HCT116 (cell line): Measurements from ENCODE around the gene ELK3.
"Not testable (repeated sequence)": the region's sequence is repeated elsewhere in the genome, so short reads cannot be mapped to it uniquely, and the experiment has no call there.

Experiments
- CBX3 ChIP-seq: IDR thresholded peaks from 2 replicates; pipeline ENCODE4 v1.6.1; 2012; ENCODE audit warnings: low read depth
- CTCF ChIP-seq, 3 experiments: fragments of 200-600 bp in 1 of 3; sonication (generic) in 1 of 3; IDR thresholded peaks in 2 of 3; conservative IDR thresholded peaks in 1 of 3; 2 replicates each; pipeline ENCODE4 v1.5.1; 2012 to 2017; ENCODE audit warnings: low read depth in 2 of 3, low read length in 2 of 3, antibody characterized with exemption in 1 of 3, borderline replicate concordance in 1 of 3, control low read depth in 1 of 3, mild to moderate bottlenecking in 1 of 3, mixed read lengths in 1 of 3, mixed run types in 1 of 3, moderate library complexity in 1 of 3; ENCODE audit not compliant: insufficient read depth in 1 of 3
- EGR1 ChIP-seq: IDR thresholded peaks from 2 replicates; pipeline ENCODE4 v1.6.1; 2012; ENCODE audit warnings: low read depth
- EZH2 ChIP-seq: fragments of 200-600 bp; sonication (generic); IDR thresholded peaks from 2 replicates; pipeline ENCODE4 v1.6.1; 2017; ENCODE audit warnings: antibody characterized with exemption, mixed run types
- FOSL1 ChIP-seq: IDR thresholded peaks from 2 replicates; pipeline ENCODE4 v1.6.1; 2012; ENCODE audit warnings: low read depth
- JUND ChIP-seq: IDR thresholded peaks from 2 replicates; pipeline ENCODE4 v1.6.1; 2012
- MAX ChIP-seq: IDR thresholded peaks from 2 replicates; pipeline ENCODE4 v1.6.1; 2012
- POLR2A ChIP-seq: IDR thresholded peaks from 2 replicates; pipeline ENCODE4 v1.7.0; 2011; ENCODE audit warnings: borderline replicate concordance; ENCODE audit not compliant: insufficient read depth, insufficient read length; ENCODE audit errors: extremely low read depth
- POLR2AphosphoS5 ChIP-seq: IDR thresholded peaks from 2 replicates; pipeline ENCODE4 v1.6.1; 2011; ENCODE audit warnings: mild to moderate bottlenecking, low read depth, low read length, moderate library complexity
- RAD21 ChIP-seq: IDR thresholded peaks from 2 replicates; pipeline ENCODE4 v1.6.1; 2012; ENCODE audit warnings: low read depth, mild to moderate bottlenecking
- REST ChIP-seq: IDR thresholded peaks from 2 replicates; pipeline ENCODE4 v1.6.1; 2012; ENCODE audit warnings: low read depth
- SP1 ChIP-seq: IDR thresholded peaks from 2 replicates; pipeline ENCODE4 v1.6.1; 2012; ENCODE audit warnings: low read depth
- ZBTB33 ChIP-seq: IDR thresholded peaks from 2 replicates; pipeline ENCODE4 v1.6.1; 2011; ENCODE audit warnings: mild to moderate bottlenecking, low read length, moderate library complexity; ENCODE audit not compliant: insufficient replicate concordance; ENCODE audit errors: extremely low read depth
- ZNF274 ChIP-seq: fragments of 200-500 bp; sonication (Bioruptor generic); IDR thresholded peaks from 2 replicates; pipeline ENCODE4 v1.6.1; 2014; ENCODE audit warnings: mild to moderate bottlenecking, low read depth, low read length, inconsistent platforms

- not testable (repeated sequence) for TF ChIP-seq CTCF (IDR thresholded peaks at IDR 0.05 in 2 of 3, conservative IDR thresholded peaks at IDR 0.05 in 1 of 3; ENCODE audit: borderline replicate concordance in 1 of 3, insufficient read depth in 1 of 3, low read depth in 2 of 3, low read length in 2 of 3); POLR2A; SP1; ZNF274; POLR2AphosphoS5; EZH2; MAX; REST; ZBTB33; RAD21; JUND; FOSL1; CBX3; EGR1
Observed at GRCh38 chr12:96317801-96318200, 123.6 kb downstream of the ELK3 start.
